Lower leg skin (tissue), 3 donors: ENCODE data around the gene MAPK4.

Source experiments
- POLR2A ChIP-seq, 2 donors: fragments of 450-650 bp; IDR thresholded peaks; one replicate each; pipeline ENCODE4 v1.6.1; 2016 to 2017; ENCODE audit warnings: antibody characterized with exemption in 2 of 2, mild to moderate bottlenecking in 1 of 2, moderate library complexity in 1 of 2
- TF ChIP-seq, protein P1 (sequence below), 3 donors: fragments of 450-650 bp; IDR thresholded peaks; one replicate each; pipeline ENCODE4 v1.5.1; 2016; ENCODE audit warnings: antibody characterized with exemption in 3 of 3, mild to moderate bottlenecking in 3 of 3, moderate library complexity in 2 of 3

DNA sequence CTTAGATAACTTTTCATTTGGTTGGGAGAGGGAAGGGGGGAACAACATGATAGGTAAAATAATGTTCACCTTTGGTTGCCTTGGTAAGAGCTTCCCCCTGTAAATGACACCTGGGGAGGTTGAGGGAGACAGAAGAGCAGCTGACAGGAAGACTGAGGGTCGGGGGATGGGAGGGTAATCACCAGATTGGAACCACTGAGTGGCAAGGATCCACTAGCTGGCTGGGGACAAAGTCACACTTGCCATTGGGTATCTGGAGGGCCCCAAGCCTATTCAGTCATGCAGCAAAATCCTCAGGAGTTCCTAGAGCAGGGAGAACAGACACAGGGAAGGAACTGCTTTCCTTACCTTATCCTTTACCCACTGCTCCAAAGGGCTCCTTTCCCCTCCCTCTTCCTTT is 84.3 kb downstream of the MAPK4 start:
- TF ChIP-seq, protein P1, sequence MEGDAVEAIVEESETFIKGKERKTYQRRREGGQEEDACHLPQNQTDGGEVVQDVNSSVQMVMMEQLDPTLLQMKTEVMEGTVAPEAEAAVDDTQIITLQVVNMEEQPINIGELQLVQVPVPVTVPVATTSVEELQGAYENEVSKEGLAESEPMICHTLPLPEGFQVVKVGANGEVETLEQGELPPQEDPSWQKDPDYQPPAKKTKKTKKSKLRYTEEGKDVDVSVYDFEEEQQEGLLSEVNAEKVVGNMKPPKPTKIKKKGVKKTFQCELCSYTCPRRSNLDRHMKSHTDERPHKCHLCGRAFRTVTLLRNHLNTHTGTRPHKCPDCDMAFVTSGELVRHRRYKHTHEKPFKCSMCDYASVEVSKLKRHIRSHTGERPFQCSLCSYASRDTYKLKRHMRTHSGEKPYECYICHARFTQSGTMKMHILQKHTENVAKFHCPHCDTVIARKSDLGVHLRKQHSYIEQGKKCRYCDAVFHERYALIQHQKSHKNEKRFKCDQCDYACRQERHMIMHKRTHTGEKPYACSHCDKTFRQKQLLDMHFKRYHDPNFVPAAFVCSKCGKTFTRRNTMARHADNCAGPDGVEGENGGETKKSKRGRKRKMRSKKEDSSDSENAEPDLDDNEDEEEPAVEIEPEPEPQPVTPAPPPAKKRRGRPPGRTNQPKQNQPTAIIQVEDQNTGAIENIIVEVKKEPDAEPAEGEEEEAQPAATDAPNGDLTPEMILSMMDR (IDR thresholded peaks at IDR 0.05) = no peak
- no peak for TF ChIP-seq POLR2A (IDR thresholded peaks at IDR 0.05)
